ENCODE data around the gene PTPRO.

DNA sequence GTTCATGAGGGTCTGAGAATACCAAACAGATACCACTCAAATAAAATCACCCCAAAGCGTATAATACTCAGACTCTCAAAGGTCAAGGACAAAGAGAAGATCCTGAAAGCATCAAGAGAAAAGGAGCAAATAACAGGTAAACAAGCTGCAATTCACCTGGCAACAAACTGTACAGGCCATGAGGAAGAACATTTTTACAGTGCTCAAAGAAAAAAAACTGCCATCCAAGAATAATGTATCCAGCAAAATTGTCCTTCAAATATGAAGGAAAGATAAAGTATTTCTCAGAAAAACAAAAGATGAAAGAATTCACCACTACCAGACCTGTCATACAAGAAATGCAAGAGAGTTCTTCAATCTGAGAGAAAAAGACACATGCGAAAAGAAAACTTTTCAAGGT, 206.4 kb downstream of the PTPRO start:
- TF ChIP-seq, protein P1, sequence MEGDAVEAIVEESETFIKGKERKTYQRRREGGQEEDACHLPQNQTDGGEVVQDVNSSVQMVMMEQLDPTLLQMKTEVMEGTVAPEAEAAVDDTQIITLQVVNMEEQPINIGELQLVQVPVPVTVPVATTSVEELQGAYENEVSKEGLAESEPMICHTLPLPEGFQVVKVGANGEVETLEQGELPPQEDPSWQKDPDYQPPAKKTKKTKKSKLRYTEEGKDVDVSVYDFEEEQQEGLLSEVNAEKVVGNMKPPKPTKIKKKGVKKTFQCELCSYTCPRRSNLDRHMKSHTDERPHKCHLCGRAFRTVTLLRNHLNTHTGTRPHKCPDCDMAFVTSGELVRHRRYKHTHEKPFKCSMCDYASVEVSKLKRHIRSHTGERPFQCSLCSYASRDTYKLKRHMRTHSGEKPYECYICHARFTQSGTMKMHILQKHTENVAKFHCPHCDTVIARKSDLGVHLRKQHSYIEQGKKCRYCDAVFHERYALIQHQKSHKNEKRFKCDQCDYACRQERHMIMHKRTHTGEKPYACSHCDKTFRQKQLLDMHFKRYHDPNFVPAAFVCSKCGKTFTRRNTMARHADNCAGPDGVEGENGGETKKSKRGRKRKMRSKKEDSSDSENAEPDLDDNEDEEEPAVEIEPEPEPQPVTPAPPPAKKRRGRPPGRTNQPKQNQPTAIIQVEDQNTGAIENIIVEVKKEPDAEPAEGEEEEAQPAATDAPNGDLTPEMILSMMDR (IDR thresholded peaks at IDR 0.05; ENCODE audit: low read depth, low read length) = no peak
- no peak for TF ChIP-seq EZH2phosphoT487 (IDR thresholded peaks at IDR 0.05; ENCODE audit: low read depth)
